Gastrocnemius medialis (tissue), 4 donors: ENCODE measurements around the gene OGFR. TPM values are rescaled to one million over a fixed set of nuclear protein-coding genes. Genes with fewer than 3 reads are reported as not detected.

ENCODE experiments used
- ATAC-seq, 2 donors: fragments of 150-250 bp; one replicate each; pipeline ENCODE4 v1.9.1; 2016
- DNase-seq, 2 donors: peaks; one replicate each; pipeline ENCODE4 v3.0.0-alpha.2; 2019
- H3K27ac ChIP-seq, 4 donors: fragments of 200-600 bp; sonication (generic); 1 replicate in 1 of 4; 2 replicates in 3 of 4; pipeline ENCODE4 v1.5.1; 2016 to 2018; ENCODE audit warnings: mild to moderate bottlenecking in 2 of 4, moderate library complexity in 1 of 4
- H3K27me3 ChIP-seq, 3 donors: fragments of 200-600 bp; sonication (generic) in 2 of 3; 1 replicate in 1 of 3; 2 replicates in 2 of 3; pipeline versions ENCODE4 v1.5.1 to v1.6.0; 2016 to 2019; ENCODE audit warnings: mild to moderate bottlenecking in 1 of 3, moderate library complexity in 1 of 3
- H3K36me3 ChIP-seq, 2 donors: fragments of 200-600 bp; sonication (generic) in 1 of 2; one replicate each; pipeline ENCODE4 v1.5.1; 2017 to 2018
- H3K4me1 ChIP-seq, 2 donors: fragments of 200-600 bp; sonication (generic) in 1 of 2; one replicate each; pipeline ENCODE4 v1.5.1; 2016 to 2017; ENCODE audit warnings: mild to moderate bottlenecking in 2 of 2
- H3K4me3 ChIP-seq, 4 donors: fragments of 200-600 bp; sonication (generic) in 3 of 4; 1 replicate in 1 of 4; 2 replicates in 3 of 4; pipeline ENCODE4 v1.5.1; 2016 to 2019; ENCODE audit warnings: mild to moderate bottlenecking in 2 of 4
- H3K9me3 ChIP-seq, 3 donors: fragments of 200-600 bp; sonication (generic) in 2 of 3; 1 replicate in 1 of 3; 2 replicates in 2 of 3; pipeline ENCODE4 v1.5.1; 2016 to 2019
- POLR2A ChIP-seq, 2 donors: fragments of 450-650 bp; IDR thresholded peaks; one replicate each; pipeline ENCODE4 v1.6.1; 2017; ENCODE audit warnings: antibody characterized with exemption in 2 of 2, mild to moderate bottlenecking in 2 of 2, moderate library complexity in 2 of 2
- in situ Hi-C, 4 donors: fragments of 200-750 bp; cut with MboI; loops; one replicate each; pipeline versions ENCODE4 v1.15.0 to v1.8.0; 2017; ENCODE audit warnings: low sequenced_read_pairs in 4 of 4
- intact Hi-C: fragments of 100-400 bp; cut with DNase I; formaldehyde crosslinking; loops from one replicate; pipeline ENCODE4 v1.15.1; 2023; ENCODE audit warnings: low total_unique reads
- total RNA-seq, 4 donors: library from RNA; depleted of rRNA; stranded (reverse); fragments of >200 nt; gene quantifications; one replicate each; pipeline versions ENCODE4 v1.1.0 to v1.2.3, GENCODE V29; 2016
- TF ChIP-seq, protein P1 (sequence below), 5 experiments: fragments of 450-650 bp in 3 of 5; fragments of 200-600 bp in 2 of 5; sonication (generic) in 2 of 5; IDR thresholded peaks in 4 of 5; conservative IDR thresholded peaks in 1 of 5; 1 replicate in 4 of 5; 2 replicates in 1 of 5; pipeline ENCODE4 v1.5.1; 2016 to 2019; ENCODE audit warnings: antibody characterized with exemption in 5 of 5, mild to moderate bottlenecking in 3 of 5, moderate library complexity in 3 of 5

OGFR gene
- total RNA-seq, 4 donors from 2014 or later: 21.9 to 52.1 (median 40.5) TPM

DNA sequence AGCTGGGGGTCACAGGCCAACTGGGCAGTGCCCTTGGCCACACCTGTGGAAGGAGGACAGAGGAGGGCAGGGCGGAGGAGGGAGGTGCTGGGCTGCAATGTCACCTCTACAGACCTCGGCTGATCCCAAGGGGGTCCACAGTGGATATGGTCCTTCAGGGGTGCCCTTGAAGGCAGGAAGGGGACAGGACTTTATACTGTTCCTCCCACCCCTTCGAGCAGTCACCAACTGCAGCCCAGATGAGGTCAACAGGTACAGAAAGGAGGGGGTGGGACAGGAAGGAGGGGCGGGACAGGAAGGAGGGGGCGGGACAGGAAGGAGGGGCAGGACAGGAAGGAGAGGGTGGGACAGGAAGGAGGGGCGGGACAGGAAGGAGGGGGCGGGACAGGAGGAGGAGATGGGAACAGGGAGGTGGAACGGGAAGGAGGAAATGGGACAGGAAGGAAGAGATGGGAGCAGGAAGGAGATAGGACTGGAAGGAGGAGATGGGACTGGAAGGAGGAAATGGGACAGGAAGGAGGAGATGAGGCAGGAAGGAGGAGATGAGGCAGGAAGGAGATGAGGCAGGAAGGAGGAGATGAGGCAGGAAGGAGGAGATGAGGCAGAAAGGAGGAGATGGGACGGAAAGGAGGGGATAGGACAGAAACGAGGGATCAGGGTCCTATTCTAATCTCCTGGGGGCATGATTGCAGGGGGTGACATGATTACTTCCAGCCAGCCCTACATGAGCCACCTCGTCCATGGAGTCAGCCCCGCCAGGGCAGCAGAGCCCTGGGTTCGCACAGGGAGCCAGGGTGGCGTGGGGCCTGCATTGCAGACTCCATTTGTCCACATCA, 27.7 kb upstream of the OGFR start:
- peaks cover 14 to 20% (median 17%) of the 10 kb centered on the region in 3 donors for H3K27me3 ChIP-seq
- intact Hi-C loops: no loop called here
- H3K4me3 ChIP-seq: no peak overlapping the region
- TF ChIP-seq, protein P1, sequence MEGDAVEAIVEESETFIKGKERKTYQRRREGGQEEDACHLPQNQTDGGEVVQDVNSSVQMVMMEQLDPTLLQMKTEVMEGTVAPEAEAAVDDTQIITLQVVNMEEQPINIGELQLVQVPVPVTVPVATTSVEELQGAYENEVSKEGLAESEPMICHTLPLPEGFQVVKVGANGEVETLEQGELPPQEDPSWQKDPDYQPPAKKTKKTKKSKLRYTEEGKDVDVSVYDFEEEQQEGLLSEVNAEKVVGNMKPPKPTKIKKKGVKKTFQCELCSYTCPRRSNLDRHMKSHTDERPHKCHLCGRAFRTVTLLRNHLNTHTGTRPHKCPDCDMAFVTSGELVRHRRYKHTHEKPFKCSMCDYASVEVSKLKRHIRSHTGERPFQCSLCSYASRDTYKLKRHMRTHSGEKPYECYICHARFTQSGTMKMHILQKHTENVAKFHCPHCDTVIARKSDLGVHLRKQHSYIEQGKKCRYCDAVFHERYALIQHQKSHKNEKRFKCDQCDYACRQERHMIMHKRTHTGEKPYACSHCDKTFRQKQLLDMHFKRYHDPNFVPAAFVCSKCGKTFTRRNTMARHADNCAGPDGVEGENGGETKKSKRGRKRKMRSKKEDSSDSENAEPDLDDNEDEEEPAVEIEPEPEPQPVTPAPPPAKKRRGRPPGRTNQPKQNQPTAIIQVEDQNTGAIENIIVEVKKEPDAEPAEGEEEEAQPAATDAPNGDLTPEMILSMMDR (IDR thresholded peaks at IDR 0.05 in 4 of 5, conservative IDR thresholded peaks at IDR 0.05 in 1 of 5): no peak
- no peak for TF ChIP-seq POLR2A (IDR thresholded peaks at IDR 0.05)
- H3K9me3 ChIP-seq: no peaks in the 10 kb centered on the region
- ATAC-seq (peak in 1 of 2 donors; percentile 52), DNase-seq (peak in 1 of 2 donors; percentile 30)
- H3K36me3 ChIP-seq: no peaks in the 10 kb centered on the region
- H3K4me1 ChIP-seq: peaks cover 0 to 4% of the 10 kb centered on the region in 2 donors
- in situ Hi-C loops: loop anchor here in 1 of 4 donors (25.0 kb wide), 1 partner anchor 115 kb away; no protein-coding TSS in a partner anchor
- no peak overlapping the region for H3K27ac ChIP-seq

DNA sequence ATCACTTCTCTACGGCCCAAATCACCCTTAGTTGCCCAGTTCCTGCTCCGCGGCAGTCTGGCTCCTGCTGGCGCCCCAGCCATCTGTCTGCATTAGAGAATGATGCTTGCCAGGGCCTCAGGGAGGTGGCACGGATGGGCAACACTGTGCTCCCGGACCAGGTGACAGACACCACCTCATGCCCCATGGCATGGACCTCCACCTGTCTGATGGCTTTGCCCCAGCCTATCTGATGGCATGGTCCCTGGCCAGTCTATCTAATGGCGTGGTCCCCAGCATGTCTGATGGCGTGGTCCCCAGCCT, 27.2 kb upstream of the OGFR start:
- intact Hi-C loops (no loop called here), in situ Hi-C loops (loop anchor here in 1 of 4 donors (25.0 kb wide), 1 partner anchor 115 kb away; no protein-coding TSS in a partner anchor)
- ATAC-seq (no peak), DNase-seq (no peak)
- H3K4me1 ChIP-seq: peaks cover 0 to 4% of the 10 kb centered on the region in 2 donors
- no peak overlapping the region for H3K27ac ChIP-seq
- no peaks in the 10 kb centered on the region for H3K9me3 ChIP-seq
- TF ChIP-seq, protein P1 (IDR thresholded peaks at IDR 0.05 in 4 of 5, conservative IDR thresholded peaks at IDR 0.05 in 1 of 5): no peak
- no peak for TF ChIP-seq POLR2A (IDR thresholded peaks at IDR 0.05)
- H3K36me3 ChIP-seq: no peaks in the 10 kb centered on the region
- peaks cover 8 to 14% (median 12%) of the 10 kb centered on the region in 3 donors for H3K27me3 ChIP-seq
- no peak overlapping the region for H3K4me3 ChIP-seq

DNA sequence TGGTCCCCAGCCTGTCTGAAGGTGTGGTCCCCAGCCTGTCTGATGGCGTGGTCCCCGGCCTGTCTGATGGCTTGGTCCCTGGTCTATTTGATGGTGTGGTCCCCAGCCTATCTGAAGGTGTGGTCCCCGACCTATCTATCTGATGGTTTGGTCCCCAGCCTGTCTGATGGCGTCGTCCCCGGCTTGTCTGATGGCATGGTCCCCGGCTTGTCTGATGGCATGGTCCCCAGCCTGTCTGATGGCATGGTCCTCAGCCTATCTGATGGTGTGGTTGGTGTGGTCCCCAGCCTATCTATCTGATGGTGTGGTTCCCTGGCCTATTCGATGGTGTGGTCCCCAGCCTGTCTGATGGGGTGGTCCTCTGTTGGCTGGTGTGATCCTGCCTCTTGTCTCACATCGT, 26.6 kb upstream of the OGFR start:
- intact Hi-C loops (no loop called here), in situ Hi-C loops (loop anchor here in 1 of 4 donors (25.0 kb wide), 1 partner anchor 116 kb away; no protein-coding TSS in a partner anchor)
- Histone ChIP-seq H3K4me1 (peaks cover 0 to 4% of the 10 kb centered on the region in 2 donors), H3K9me3 (no peaks in the 10 kb centered on the region), H3K36me3 (no peaks in the 10 kb centered on the region), H3K27ac (no peak overlapping the region), H3K4me3 (no peak overlapping the region), H3K27me3 (peaks cover 4 to 10% (median 8%) of the 10 kb centered on the region in 3 donors)
- no peak for ATAC-seq
- TF ChIP-seq POLR2A (IDR thresholded peaks at IDR 0.05): no peak
- TF ChIP-seq, protein P1 (IDR thresholded peaks at IDR 0.05 in 4 of 5, conservative IDR thresholded peaks at IDR 0.05 in 1 of 5): no peak
- DNase-seq: no peak

DNA sequence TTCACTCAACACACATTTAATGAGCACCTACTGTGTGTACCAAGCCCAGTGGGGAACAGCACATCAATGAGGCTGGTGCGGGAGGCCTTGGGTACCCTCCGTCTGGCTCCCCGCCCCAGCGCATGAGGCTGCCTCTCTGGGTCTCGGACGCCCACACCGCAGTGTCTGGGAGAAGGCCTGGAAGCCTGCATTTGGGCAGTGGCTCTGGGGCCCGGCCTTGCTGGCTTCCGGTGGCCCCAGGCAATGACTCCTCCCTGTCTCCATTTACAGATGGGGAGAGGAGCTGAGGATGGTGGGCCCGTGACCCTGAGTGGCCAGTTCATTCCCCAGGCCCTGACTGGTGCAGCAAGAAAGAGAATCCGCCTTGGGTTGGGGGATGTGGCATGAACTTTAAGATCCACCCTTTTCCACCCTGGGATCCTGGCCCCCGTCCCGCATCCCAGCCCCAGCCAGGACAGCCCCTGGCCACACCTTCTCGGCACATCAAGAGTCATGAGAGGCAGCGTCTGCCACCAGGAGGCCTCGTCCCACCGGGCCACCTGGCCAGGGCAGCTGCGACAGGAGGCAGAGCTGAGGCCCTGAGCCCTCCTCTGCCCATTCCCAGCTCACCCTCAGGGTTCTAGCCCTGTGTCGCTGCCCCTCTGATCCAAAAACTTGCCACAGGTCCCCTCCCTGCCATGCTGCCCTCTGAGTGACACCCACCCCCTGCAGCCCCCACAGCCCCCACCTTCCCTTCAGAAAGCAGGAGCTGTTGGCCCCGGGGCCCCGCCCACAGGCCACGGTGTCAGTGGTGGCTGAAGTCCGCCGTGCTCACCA, 25.8 kb upstream of the OGFR start:
- intact Hi-C loops: no loop called here
- H3K4me3 ChIP-seq: no peak overlapping the region
- in situ Hi-C loops: loop anchor here in 1 of 4 donors (25.0 kb wide), 1 partner anchor 117 kb away; no protein-coding TSS in a partner anchor
- ATAC-seq (no peak), DNase-seq (no peak)
- no peaks in the 10 kb centered on the region for H3K9me3 ChIP-seq
- H3K36me3 ChIP-seq: no peaks in the 10 kb centered on the region
- TF ChIP-seq, protein P1 (IDR thresholded peaks at IDR 0.05 in 4 of 5, conservative IDR thresholded peaks at IDR 0.05 in 1 of 5): no peak
- TF ChIP-seq POLR2A (IDR thresholded peaks at IDR 0.05): no peak
- H3K4me1 ChIP-seq: peaks cover 4 to 7% of the 10 kb centered on the region in 2 donors
- no peak overlapping the region for H3K27ac ChIP-seq
- H3K27me3 ChIP-seq: peaks cover 0 to 5% (median 4%) of the 10 kb centered on the region in 3 donors
